WTC11 (cell line): ENCODE results near the gene VEGFD. TPM values are rescaled to one million over a fixed set of nuclear protein-coding genes. Genes with fewer than 3 reads are reported as not detected.

ENCODE experiments used
- ATAC-seq: fragments of 200-7000 bp; cut with Tn5 transposase; 2 replicates; pipeline ENCODE4 v1.10.0; 2021; ENCODE audit warnings: mild to moderate bottlenecking, moderate library complexity
- CTCF ChIA-PET: fragments of 300-600 bp; sonication (Branson Sonifier 250); formaldehyde crosslinking; loops from one replicate; lab custom pipeline; 2021; ENCODE audit warnings: antibody characterized with exemption; lab: Charles Lee
- POLR2A ChIA-PET: fragments of 350-600 bp; sonication (Branson Sonifier 250); formaldehyde crosslinking; loops from one replicate; lab custom pipeline; 2021; ENCODE audit warnings: antibody characterized with exemption; lab: Charles Lee
- DNase-seq: peaks from one replicate; pipeline ENCODE4 v3.0.0; 2021; ENCODE audit warnings: low spot score
- H3K27ac Mint-ChIP-seq: 2 replicates; pipeline ENCODE4 v1.8.0; 2021; ENCODE audit warnings: mixed read lengths
- H3K27me3 Mint-ChIP-seq: 2 replicates; pipeline ENCODE4 v1.8.0; 2021; ENCODE audit warnings: low read depth, mild to moderate bottlenecking, moderate library complexity, mixed read lengths
- H3K36me3 Mint-ChIP-seq: 2 replicates; pipeline ENCODE4 v1.8.0; 2021; ENCODE audit warnings: mixed read lengths
- H3K4me1 Mint-ChIP-seq: 2 replicates; pipeline ENCODE4 v1.8.0; 2022; ENCODE audit warnings: mixed read lengths
- H3K4me3 Mint-ChIP-seq: 2 replicates; pipeline ENCODE4 v1.8.0; 2021; ENCODE audit warnings: mild to moderate bottlenecking, moderate library complexity, mixed read lengths
- H3K9me3 Mint-ChIP-seq: 2 replicates; pipeline ENCODE4 v1.8.0; 2021; ENCODE audit warnings: mixed read lengths
- CBFB ChIP-seq: sonication (generic); formaldehyde crosslinking; IDR thresholded peaks from 2 replicates; pipeline ENCODE4 v1.8.1; 2022; ENCODE audit warnings: mild to moderate bottlenecking, low read depth, missing genetic modification reagents
- ESRRA ChIP-seq: sonication (generic); formaldehyde crosslinking; IDR thresholded peaks from 2 replicates; pipeline ENCODE4 v1.8.1; 2022; ENCODE audit warnings: mild to moderate bottlenecking, missing genetic modification reagents, borderline replicate concordance
- ETV6 ChIP-seq: sonication (generic); formaldehyde crosslinking; IDR thresholded peaks from 2 replicates; pipeline ENCODE4 v1.8.1; 2022; ENCODE audit warnings: mild to moderate bottlenecking, missing genetic modification reagents
- FOXP1 ChIP-seq: sonication (generic); formaldehyde crosslinking; IDR thresholded peaks from 2 replicates; pipeline ENCODE4 v1.8.0; 2022; ENCODE audit warnings: missing genetic modification reagents, mild to moderate bottlenecking, moderate library complexity, borderline replicate concordance
- NFE2L1 ChIP-seq: sonication (generic); formaldehyde crosslinking; IDR thresholded peaks from 2 replicates; pipeline ENCODE4 v1.8.1; 2023; ENCODE audit warnings: missing genetic modification reagents
- NFYB ChIP-seq: sonication (generic); formaldehyde crosslinking; conservative IDR thresholded peaks from 2 replicates; pipeline ENCODE4 v1.8.0; 2022; ENCODE audit warnings: low read depth, missing genetic modification reagents
- NR1H2 ChIP-seq: sonication (generic); formaldehyde crosslinking; IDR thresholded peaks from 2 replicates; pipeline ENCODE4 v1.9.0; 2021; ENCODE audit warnings: mild to moderate bottlenecking, moderate library complexity, missing genetic modification reagents
- NR3C1 ChIP-seq: sonication (generic); formaldehyde crosslinking; conservative IDR thresholded peaks from 2 replicates; pipeline ENCODE4 v1.8.1; 2023; ENCODE audit warnings: low read depth, mild to moderate bottlenecking, missing genetic modification reagents
- OVOL2 ChIP-seq: fragments of 250-450 bp; sonication (Bioruptor Pico); IDR thresholded peaks from 2 replicates; pipeline ENCODE4 v1.9.0; 2021; ENCODE audit warnings: mild to moderate bottlenecking, borderline replicate concordance
- RORB ChIP-seq: fragments of 250-450 bp; sonication (Bioruptor Pico); IDR thresholded peaks from 2 replicates; pipeline ENCODE4 v1.9.0; 2021; ENCODE audit warnings: mild to moderate bottlenecking
- SOX15 ChIP-seq: fragments of 250-450 bp; sonication (Bioruptor Pico); IDR thresholded peaks from 2 replicates; pipeline ENCODE4 v1.9.0; 2021; ENCODE audit warnings: mild to moderate bottlenecking
- TCF7 ChIP-seq: sonication (generic); formaldehyde crosslinking; IDR thresholded peaks from 2 replicates; pipeline ENCODE4 v1.8.0; 2022; ENCODE audit warnings: mild to moderate bottlenecking, low read depth, missing genetic modification reagents, moderate library complexity
- ZBTB21 ChIP-seq: sonication (generic); formaldehyde crosslinking; IDR thresholded peaks from 2 replicates; pipeline ENCODE4 v1.8.1; 2023; ENCODE audit warnings: mild to moderate bottlenecking, missing genetic modification reagents, borderline replicate concordance
- ZNF121 ChIP-seq: sonication (generic); formaldehyde crosslinking; IDR thresholded peaks from 2 replicates; pipeline ENCODE4 v1.8.0; 2023; ENCODE audit warnings: missing genetic modification reagents
- ZNF138 ChIP-seq: sonication (generic); formaldehyde crosslinking; conservative IDR thresholded peaks from 2 replicates; pipeline ENCODE4 v1.8.1; 2022; ENCODE audit warnings: mild to moderate bottlenecking, moderate library complexity, missing genetic modification reagents
- ZNF263 ChIP-seq: sonication (generic); formaldehyde crosslinking; IDR thresholded peaks from 2 replicates; pipeline ENCODE4 v1.8.1; 2022; ENCODE audit warnings: low read depth, mild to moderate bottlenecking, moderate library complexity, missing genetic modification reagents
- ZSCAN18 ChIP-seq: fragments of 250-450 bp; sonication (Bioruptor Pico); IDR thresholded peaks from 2 replicates; pipeline ENCODE4 v2.1.2; 2022; ENCODE audit warnings: mild to moderate bottlenecking, moderate library complexity
- total RNA-seq: library from RNA; stranded (reverse); gene quantifications from 3 replicates; pipeline ENCODE4 v1.2.3, GENCODE V29; 2021
- TF ChIP-seq, protein P1 (sequence below): sonication (generic); formaldehyde crosslinking; IDR thresholded peaks from 2 replicates; pipeline ENCODE4 v1.8.0; 2023; ENCODE audit warnings: mild to moderate bottlenecking, missing genetic modification reagents
- TF ChIP-seq, protein P2 (sequence below): fragments of 250-450 bp; sonication (Bioruptor Pico); IDR thresholded peaks from 2 replicates; pipeline ENCODE4 v1.9.0; 2021; ENCODE audit warnings: mild to moderate bottlenecking
- TF ChIP-seq, protein P3 (sequence below): sonication (generic); formaldehyde crosslinking; IDR thresholded peaks from 2 replicates; pipeline ENCODE4 v1.8.1; 2023; ENCODE audit warnings: mild to moderate bottlenecking, missing genetic modification reagents, borderline replicate concordance
- TF ChIP-seq, protein P4 (sequence below): sonication (generic); formaldehyde crosslinking; IDR thresholded peaks from 2 replicates; pipeline ENCODE4 v1.8.1; 2022; ENCODE audit warnings: low read depth, missing genetic modification reagents, borderline replicate concordance
- TF ChIP-seq, protein P5 (sequence below): sonication (generic); formaldehyde crosslinking; IDR thresholded peaks from 2 replicates; pipeline ENCODE4 v1.8.1; 2022; ENCODE audit warnings: mild to moderate bottlenecking, missing genetic modification reagents, moderate library complexity, borderline replicate concordance
- TF ChIP-seq, protein P6 (sequence below): sonication (generic); formaldehyde crosslinking; IDR thresholded peaks from 2 replicates; pipeline ENCODE4 v1.8.0; 2022; ENCODE audit warnings: mild to moderate bottlenecking, missing genetic modification reagents

The VEGFD gene
- total RNA-seq, 1 experiment from 2014 or later: not detected

DNA sequence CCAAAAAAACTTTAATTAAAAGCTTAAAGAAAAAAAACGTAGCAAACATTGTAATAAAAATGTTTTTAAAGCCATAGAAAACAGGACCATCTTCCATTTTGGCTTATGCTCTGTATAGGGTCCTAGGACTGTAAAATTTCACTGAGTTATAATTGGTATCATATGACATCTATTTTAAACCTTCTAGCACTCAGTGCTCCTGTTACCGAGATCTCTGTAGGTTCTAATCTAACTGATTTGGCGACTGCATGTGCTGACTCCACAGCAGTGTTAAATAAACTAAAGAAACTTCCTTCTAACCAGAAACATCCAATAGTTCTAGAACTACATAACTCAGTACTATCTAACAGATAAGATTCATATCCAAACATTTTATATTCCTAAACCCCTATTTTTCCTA, 68.7 kb downstream of the VEGFD start, which contains the start of gene ASB11 (continued):
- TF ChIP-seq NFE2L1 (CRISPR knock-in tag): no peak

DNA sequence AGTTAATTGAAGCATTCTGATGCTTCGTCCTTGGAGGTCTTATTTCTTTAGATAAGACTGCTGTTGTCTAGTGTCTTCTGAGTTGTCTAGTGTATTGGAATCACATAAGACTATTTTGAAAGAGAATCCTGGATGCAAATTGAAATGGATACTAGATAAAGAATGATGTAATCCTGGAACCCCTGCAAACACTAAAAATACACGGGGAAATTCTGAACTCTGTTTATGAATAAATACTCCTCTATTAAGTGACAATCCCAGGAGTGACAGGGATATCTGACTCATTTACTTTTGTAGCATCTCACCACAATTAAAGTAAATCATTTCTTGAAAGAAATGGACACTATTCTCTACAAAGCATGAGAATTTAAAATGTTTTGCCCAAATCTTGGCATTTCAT, 69.7 kb downstream of the VEGFD start:
- no peaks in the 10 kb centered on the region for H3K4me1 Mint-ChIP-seq
- H3K27me3 Mint-ChIP-seq: no peaks in the 10 kb centered on the region
- DNase-seq: no peak
- H3K27ac Mint-ChIP-seq: no peak overlapping the region
- CTCF ChIA-PET: no interaction called here
- TF ChIP-seq SOX15 (CRISPR knock-in tag) (no peak), RORB (CRISPR knock-in tag) (no peak), NR1H2 (CRISPR knock-in tag) (no peak), ESRRA (CRISPR knock-in tag) (no peak), ZNF121 (no peak)
- TF ChIP-seq, protein P1, sequence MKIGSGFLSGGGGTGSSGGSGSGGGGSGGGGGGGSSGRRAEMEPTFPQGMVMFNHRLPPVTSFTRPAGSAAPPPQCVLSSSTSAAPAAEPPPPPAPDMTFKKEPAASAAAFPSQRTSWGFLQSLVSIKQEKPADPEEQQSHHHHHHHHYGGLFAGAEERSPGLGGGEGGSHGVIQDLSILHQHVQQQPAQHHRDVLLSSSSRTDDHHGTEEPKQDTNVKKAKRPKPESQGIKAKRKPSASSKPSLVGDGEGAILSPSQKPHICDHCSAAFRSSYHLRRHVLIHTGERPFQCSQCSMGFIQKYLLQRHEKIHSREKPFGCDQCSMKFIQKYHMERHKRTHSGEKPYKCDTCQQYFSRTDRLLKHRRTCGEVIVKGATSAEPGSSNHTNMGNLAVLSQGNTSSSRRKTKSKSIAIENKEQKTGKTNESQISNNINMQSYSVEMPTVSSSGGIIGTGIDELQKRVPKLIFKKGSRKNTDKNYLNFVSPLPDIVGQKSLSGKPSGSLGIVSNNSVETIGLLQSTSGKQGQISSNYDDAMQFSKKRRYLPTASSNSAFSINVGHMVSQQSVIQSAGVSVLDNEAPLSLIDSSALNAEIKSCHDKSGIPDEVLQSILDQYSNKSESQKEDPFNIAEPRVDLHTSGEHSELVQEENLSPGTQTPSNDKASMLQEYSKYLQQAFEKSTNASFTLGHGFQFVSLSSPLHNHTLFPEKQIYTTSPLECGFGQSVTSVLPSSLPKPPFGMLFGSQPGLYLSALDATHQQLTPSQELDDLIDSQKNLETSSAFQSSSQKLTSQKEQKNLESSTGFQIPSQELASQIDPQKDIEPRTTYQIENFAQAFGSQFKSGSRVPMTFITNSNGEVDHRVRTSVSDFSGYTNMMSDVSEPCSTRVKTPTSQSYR (CRISPR knock-in tag): no peak
- TF ChIP-seq, protein P2, sequence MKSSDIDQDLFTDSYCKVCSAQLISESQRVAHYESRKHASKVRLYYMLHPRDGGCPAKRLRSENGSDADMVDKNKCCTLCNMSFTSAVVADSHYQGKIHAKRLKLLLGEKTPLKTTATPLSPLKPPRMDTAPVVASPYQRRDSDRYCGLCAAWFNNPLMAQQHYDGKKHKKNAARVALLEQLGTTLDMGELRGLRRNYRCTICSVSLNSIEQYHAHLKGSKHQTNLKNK: no peak
- TF ChIP-seq, protein P3, sequence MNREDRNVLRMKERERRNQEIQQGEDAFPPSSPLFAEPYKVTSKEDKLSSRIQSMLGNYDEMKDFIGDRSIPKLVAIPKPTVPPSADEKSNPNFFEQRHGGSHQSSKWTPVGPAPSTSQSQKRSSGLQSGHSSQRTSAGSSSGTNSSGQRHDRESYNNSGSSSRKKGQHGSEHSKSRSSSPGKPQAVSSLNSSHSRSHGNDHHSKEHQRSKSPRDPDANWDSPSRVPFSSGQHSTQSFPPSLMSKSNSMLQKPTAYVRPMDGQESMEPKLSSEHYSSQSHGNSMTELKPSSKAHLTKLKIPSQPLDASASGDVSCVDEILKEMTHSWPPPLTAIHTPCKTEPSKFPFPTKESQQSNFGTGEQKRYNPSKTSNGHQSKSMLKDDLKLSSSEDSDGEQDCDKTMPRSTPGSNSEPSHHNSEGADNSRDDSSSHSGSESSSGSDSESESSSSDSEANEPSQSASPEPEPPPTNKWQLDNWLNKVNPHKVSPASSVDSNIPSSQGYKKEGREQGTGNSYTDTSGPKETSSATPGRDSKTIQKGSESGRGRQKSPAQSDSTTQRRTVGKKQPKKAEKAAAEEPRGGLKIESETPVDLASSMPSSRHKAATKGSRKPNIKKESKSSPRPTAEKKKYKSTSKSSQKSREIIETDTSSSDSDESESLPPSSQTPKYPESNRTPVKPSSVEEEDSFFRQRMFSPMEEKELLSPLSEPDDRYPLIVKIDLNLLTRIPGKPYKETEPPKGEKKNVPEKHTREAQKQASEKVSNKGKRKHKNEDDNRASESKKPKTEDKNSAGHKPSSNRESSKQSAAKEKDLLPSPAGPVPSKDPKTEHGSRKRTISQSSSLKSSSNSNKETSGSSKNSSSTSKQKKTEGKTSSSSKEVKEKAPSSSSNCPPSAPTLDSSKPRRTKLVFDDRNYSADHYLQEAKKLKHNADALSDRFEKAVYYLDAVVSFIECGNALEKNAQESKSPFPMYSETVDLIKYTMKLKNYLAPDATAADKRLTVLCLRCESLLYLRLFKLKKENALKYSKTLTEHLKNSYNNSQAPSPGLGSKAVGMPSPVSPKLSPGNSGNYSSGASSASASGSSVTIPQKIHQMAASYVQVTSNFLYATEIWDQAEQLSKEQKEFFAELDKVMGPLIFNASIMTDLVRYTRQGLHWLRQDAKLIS (CRISPR knock-in tag): no peak
- TF ChIP-seq, protein P4, sequence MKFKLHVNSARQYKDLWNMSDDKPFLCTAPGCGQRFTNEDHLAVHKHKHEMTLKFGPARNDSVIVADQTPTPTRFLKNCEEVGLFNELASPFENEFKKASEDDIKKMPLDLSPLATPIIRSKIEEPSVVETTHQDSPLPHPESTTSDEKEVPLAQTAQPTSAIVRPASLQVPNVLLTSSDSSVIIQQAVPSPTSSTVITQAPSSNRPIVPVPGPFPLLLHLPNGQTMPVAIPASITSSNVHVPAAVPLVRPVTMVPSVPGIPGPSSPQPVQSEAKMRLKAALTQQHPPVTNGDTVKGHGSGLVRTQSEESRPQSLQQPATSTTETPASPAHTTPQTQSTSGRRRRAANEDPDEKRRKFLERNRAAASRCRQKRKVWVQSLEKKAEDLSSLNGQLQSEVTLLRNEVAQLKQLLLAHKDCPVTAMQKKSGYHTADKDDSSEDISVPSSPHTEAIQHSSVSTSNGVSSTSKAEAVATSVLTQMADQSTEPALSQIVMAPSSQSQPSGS: no peak
- H3K4me3 Mint-ChIP-seq: no peak overlapping the region
- POLR2A ChIA-PET: no interaction called here
- no peaks in the 10 kb centered on the region; the same call in 1 of the 2 replicates for H3K36me3 Mint-ChIP-seq
- no peaks in the 10 kb centered on the region for H3K9me3 Mint-ChIP-seq
- ATAC-seq: no peak

DNA sequence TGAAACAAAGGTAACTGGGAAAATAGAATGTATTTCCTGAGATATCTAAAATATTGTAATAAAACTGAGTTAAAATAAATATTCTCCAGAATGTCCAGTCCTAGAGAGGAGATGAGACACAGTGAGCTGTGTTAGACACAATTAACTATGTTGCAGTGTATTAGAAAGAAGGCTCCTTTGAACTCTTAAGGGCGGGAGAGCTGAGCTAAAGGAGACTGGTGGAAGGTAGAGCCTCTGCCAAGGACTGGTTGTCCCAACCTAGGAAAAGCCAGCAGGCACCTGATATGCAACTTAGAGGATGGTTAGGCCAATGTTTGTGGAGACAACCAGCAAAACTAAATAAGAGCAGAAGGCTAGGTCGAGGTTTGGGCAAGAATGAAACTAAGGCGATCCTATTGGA, 73.1 kb downstream of the VEGFD start:
- Mint-ChIP-seq H3K27me3 (no peaks in the 10 kb centered on the region), H3K36me3 (no peaks in the 10 kb centered on the region), H3K9me3 (no peaks in the 10 kb centered on the region), H3K4me3 (no peak overlapping the region), H3K4me1 (no peaks in the 10 kb centered on the region), H3K27ac (no peak overlapping the region)
- ATAC-seq (no peak), DNase-seq (no peak)
- no peak for TF ChIP-seq NFYB (CRISPR knock-in tag)
- TF ChIP-seq ESRRA (CRISPR knock-in tag): no peak
- no peak for TF ChIP-seq TCF7
- no peak for TF ChIP-seq OVOL2 (CRISPR knock-in tag)
- TF ChIP-seq ZBTB21 (CRISPR knock-in tag): no peak
- TF ChIP-seq FOXP1 (CRISPR knock-in tag): no peak
- no peak for TF ChIP-seq ZSCAN18 (CRISPR knock-in tag)
- no peak for TF ChIP-seq ZNF263 (CRISPR knock-in tag)
- no peak for TF ChIP-seq CBFB (CRISPR knock-in tag)
- TF ChIP-seq, protein P5, sequence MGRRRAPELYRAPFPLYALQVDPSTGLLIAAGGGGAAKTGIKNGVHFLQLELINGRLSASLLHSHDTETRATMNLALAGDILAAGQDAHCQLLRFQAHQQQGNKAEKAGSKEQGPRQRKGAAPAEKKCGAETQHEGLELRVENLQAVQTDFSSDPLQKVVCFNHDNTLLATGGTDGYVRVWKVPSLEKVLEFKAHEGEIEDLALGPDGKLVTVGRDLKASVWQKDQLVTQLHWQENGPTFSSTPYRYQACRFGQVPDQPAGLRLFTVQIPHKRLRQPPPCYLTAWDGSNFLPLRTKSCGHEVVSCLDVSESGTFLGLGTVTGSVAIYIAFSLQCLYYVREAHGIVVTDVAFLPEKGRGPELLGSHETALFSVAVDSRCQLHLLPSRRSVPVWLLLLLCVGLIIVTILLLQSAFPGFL (CRISPR knock-in tag): no peak
- no peak for TF ChIP-seq NR3C1 (CRISPR knock-in tag)
- no peak for TF ChIP-seq ZNF138 (CRISPR knock-in tag)
- TF ChIP-seq, protein P6, sequence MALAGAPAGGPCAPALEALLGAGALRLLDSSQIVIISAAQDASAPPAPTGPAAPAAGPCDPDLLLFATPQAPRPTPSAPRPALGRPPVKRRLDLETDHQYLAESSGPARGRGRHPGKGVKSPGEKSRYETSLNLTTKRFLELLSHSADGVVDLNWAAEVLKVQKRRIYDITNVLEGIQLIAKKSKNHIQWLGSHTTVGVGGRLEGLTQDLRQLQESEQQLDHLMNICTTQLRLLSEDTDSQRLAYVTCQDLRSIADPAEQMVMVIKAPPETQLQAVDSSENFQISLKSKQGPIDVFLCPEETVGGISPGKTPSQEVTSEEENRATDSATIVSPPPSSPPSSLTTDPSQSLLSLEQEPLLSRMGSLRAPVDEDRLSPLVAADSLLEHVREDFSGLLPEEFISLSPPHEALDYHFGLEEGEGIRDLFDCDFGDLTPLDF: no peak
- TF ChIP-seq ETV6 (CRISPR knock-in tag): no peak
- ChIA-PET CTCF (interaction anchor here (1.4 kb wide), 1 partner anchor 9 kb away, joined by 3 read pairs; no protein-coding TSS in a partner anchor), POLR2A (no interaction called here)
